Liver (tissue), 9 donors: ENCODE measurements around the gene COL17A1. TPM values are rescaled to one million over a fixed set of nuclear protein-coding genes. Genes with fewer than 3 reads are reported as not detected.

Experiments used
- DNase-seq: peaks from one replicate; pipeline ENCODE4 v3.0.0-alpha.2; 2017; ENCODE audit warnings: low spot score
- H3K27ac ChIP-seq, 2 donors: one replicate each; pipeline ENCODE4 v1.7.0; 2013; ENCODE audit warnings: inconsistent platforms in 2 of 2, low read length in 2 of 2, control low read depth in 1 of 2, low read depth in 1 of 2, mild to moderate bottlenecking in 1 of 2
- H3K27me3 ChIP-seq, 4 donors: one replicate each; pipeline versions ENCODE4 v1.6.1 to v1.7.0; 2013; ENCODE audit warnings: low read length in 3 of 4, inconsistent platforms in 1 of 4, mild to moderate bottlenecking in 1 of 4, moderate library complexity in 1 of 4; ENCODE audit not compliant: control insufficient read depth in 4 of 4, insufficient read depth in 4 of 4
- H3K36me3 ChIP-seq, 4 donors: one replicate each; pipeline versions ENCODE4 v1.6.1 to v1.7.0; 2013; ENCODE audit warnings: low read length in 3 of 4, mild to moderate bottlenecking in 3 of 4, low read depth in 1 of 4, moderate library complexity in 1 of 4; ENCODE audit not compliant: control insufficient read depth in 4 of 4, insufficient read depth in 3 of 4
- H3K4me1 ChIP-seq, 4 donors: one replicate each; pipeline versions ENCODE4 v1.6.1 to v1.7.0; 2013; ENCODE audit warnings: low read length in 3 of 4, mild to moderate bottlenecking in 3 of 4, moderate library complexity in 1 of 4; ENCODE audit not compliant: control insufficient read depth in 4 of 4, insufficient read depth in 4 of 4
- H3K4me3 ChIP-seq, 3 donors: one replicate each; pipeline versions ENCODE4 v1.6.1 to v1.7.0; 2013; ENCODE audit warnings: low read length in 3 of 3, control low read depth in 1 of 3, low read depth in 1 of 3, mild to moderate bottlenecking in 1 of 3
- H3K9ac ChIP-seq, 2 donors: one replicate each; pipeline ENCODE4 v1.7.0; 2013; ENCODE audit warnings: low read length in 2 of 2, mild to moderate bottlenecking in 2 of 2, moderate library complexity in 2 of 2, control low read depth in 1 of 2, low read depth in 1 of 2
- H3K9me3 ChIP-seq, 4 donors: one replicate each; pipeline versions ENCODE4 v1.6.1 to v1.7.0; 2013; ENCODE audit warnings: low read length in 3 of 4; ENCODE audit not compliant: control insufficient read depth in 4 of 4
- EGR1 ChIP-seq, 2 donors: IDR thresholded peaks; 2 replicates each; pipeline ENCODE4 v1.6.1; 2016 to 2018; ENCODE audit warnings: antibody characterized with exemption in 2 of 2, low read depth in 2 of 2
- FOXA1 ChIP-seq: IDR thresholded peaks from 2 replicates; pipeline ENCODE4 v1.6.1; 2016; ENCODE audit warnings: antibody characterized with exemption
- FOXA2 ChIP-seq: IDR thresholded peaks from 2 replicates; pipeline ENCODE4 v1.6.1; 2016; ENCODE audit warnings: antibody characterized with exemption
- GABPA ChIP-seq, 2 donors: IDR thresholded peaks in 1 of 2; conservative IDR thresholded peaks in 1 of 2; 2 replicates each; pipeline ENCODE4 v1.6.1; 2016; ENCODE audit warnings: antibody characterized with exemption in 2 of 2, mild to moderate bottlenecking in 1 of 2, moderate library complexity in 1 of 2
- HNF4A ChIP-seq, 2 donors: conservative IDR thresholded peaks; 2 replicates each; pipeline ENCODE4 v1.6.1; 2016; ENCODE audit warnings: antibody characterized with exemption in 2 of 2, mild to moderate bottlenecking in 2 of 2
- HNF4G ChIP-seq: IDR thresholded peaks from 2 replicates; pipeline ENCODE4 v1.6.1; 2016; ENCODE audit warnings: antibody characterized with exemption
- JUND ChIP-seq, 2 donors: IDR thresholded peaks; 2 replicates each; pipeline ENCODE4 v1.6.1; 2016; ENCODE audit warnings: antibody characterized with exemption in 2 of 2
- RXRA ChIP-seq, 2 donors: IDR thresholded peaks; 2 replicates each; pipeline ENCODE4 v1.6.1; 2017 to 2018; ENCODE audit warnings: antibody characterized with exemption in 2 of 2, mild to moderate bottlenecking in 1 of 2
- YY1 ChIP-seq: IDR thresholded peaks from 2 replicates; pipeline ENCODE4 v1.6.1; 2016; ENCODE audit warnings: antibody characterized with exemption, mild to moderate bottlenecking
- WGBS: extraction: QIAGEN DNeasy Blood & Tissue Kit; methylation state at CpG from one replicate; pipeline ENCODE4 v1.1.7; 2013; 5-methylcytosine and 5-hydroxymethylcytosine counted together
- polyA plus RNA-seq, 2 donors: library from polyadenylated mRNA; stranded (reverse) in 1 of 2; unstranded in 1 of 2; fragments of 200-250 nt in 1 of 2; fragments of >200 nt in 1 of 2; fragmentation: Nextera tagmentation in 1 of 2; extraction: Ambion mirVana in 1 of 2; gene quantifications; one replicate each; pipeline versions ENCODE4 v1.2.1 to v1.2.3, GENCODE V29; 2013 to 2015
- total RNA-seq, 2 donors: library from RNA; depleted of rRNA; stranded (reverse); fragments of >200 nt; gene quantifications; one replicate each; pipeline ENCODE4 v1.2.3, GENCODE V29; 2014
- TF ChIP-seq, protein P1 (sequence below): IDR thresholded peaks from 2 replicates; pipeline ENCODE4 v1.6.1; 2016; ENCODE audit warnings: antibody characterized with exemption, mild to moderate bottlenecking
- TF ChIP-seq, protein P2 (sequence below): fragments of 150-350 bp; IDR thresholded peaks from 2 replicates; pipeline ENCODE4 v1.5.1; 2017; ENCODE audit warnings: improper control_type of control experiment, low read depth, low read length; ENCODE audit not compliant: missing input control
- TF ChIP-seq, protein P3 (sequence below): IDR thresholded peaks from 2 replicates; pipeline ENCODE4 v1.6.1; 2016; ENCODE audit warnings: antibody characterized with exemption
- TF ChIP-seq, protein P4 (sequence below): IDR thresholded peaks from 2 replicates; pipeline ENCODE4 v1.6.1; 2016; ENCODE audit warnings: antibody characterized with exemption
- donor health status: healthy.
- donor health status: healthy.
- donor health status: healthy.
- donor health status: healthy.
- donor health status: healthy.

The COL17A1 gene
- total and polyA plus RNA-seq, 4 donors = 0.05 to 1.7 TPM; not detected in 2

DNA sequence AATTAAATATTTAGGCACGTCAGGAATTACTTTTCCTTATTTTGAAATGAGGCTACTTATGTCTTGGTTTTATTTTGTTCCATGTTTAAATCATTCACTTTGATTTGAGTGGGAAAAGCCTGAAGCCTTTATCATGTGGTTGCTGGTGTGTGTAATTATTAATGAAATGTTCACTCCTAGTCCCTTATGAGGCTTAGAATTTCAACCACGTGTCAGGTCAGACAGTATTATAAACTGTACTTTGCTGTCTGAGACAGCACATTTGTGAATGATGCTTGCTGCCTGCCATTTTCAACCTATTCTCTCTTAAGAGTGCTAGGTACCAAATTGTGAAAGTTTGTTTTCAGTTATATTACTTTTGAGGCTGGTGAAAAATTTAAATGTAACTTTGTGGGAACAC, 58.9 kb downstream of the COL17A1 start:
- no peak for DNase-seq
- Histone ChIP-seq H3K36me3 (peaks cover 10 to 37% (median 23%) of the 10 kb centered on the region in 4 donors), H3K27me3 (no peaks in the 10 kb centered on the region), H3K27ac (no peak overlapping the region), H3K9ac (no peak overlapping the region), H3K9me3 (no peaks in the 10 kb centered on the region), H3K4me3 (no peak overlapping the region), H3K4me1 (peaks cover 0 to 2% (median 0%) of the 10 kb centered on the region in 4 donors)
- 55% methylated on average over 2 of the region's 2 CpGs for whole genome bisulfite sequencing
- TF ChIP-seq JUND (IDR thresholded peaks at IDR 0.05) (no peak), HNF4A (conservative IDR thresholded peaks at IDR 0.05) (peak in 1 of 2 donors; percentile 34)

DNA sequence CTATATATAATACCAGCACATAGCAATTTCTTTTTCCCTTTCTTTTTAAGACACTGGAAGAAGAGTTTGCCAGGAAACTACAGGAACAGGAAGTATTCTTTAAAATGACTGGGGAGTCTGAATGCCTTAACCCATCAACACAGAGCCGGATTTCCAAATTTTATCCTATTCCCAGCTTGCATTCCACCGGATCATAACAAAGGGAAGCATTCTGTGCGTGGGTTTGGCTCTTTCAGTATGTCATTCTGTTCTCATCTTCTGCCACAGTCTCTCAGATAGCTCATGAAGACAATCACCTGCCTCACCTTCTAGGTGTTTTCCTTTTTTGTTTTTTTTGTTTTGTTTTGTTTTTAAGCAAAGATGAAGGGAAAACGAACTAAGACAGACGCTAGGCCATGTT, 60.2 kb downstream of the COL17A1 start:
- Histone ChIP-seq H3K27me3 (no peaks in the 10 kb centered on the region), H3K4me3 (no peak overlapping the region), H3K9me3 (no peaks in the 10 kb centered on the region), H3K4me1 (peaks cover 0 to 2% (median 0%) of the 10 kb centered on the region in 4 donors), H3K9ac (no peak overlapping the region), H3K36me3 (peaks cover 10 to 37% (median 29%) of the 10 kb centered on the region in 4 donors), H3K27ac (no peak overlapping the region)
- TF ChIP-seq, protein P1, sequence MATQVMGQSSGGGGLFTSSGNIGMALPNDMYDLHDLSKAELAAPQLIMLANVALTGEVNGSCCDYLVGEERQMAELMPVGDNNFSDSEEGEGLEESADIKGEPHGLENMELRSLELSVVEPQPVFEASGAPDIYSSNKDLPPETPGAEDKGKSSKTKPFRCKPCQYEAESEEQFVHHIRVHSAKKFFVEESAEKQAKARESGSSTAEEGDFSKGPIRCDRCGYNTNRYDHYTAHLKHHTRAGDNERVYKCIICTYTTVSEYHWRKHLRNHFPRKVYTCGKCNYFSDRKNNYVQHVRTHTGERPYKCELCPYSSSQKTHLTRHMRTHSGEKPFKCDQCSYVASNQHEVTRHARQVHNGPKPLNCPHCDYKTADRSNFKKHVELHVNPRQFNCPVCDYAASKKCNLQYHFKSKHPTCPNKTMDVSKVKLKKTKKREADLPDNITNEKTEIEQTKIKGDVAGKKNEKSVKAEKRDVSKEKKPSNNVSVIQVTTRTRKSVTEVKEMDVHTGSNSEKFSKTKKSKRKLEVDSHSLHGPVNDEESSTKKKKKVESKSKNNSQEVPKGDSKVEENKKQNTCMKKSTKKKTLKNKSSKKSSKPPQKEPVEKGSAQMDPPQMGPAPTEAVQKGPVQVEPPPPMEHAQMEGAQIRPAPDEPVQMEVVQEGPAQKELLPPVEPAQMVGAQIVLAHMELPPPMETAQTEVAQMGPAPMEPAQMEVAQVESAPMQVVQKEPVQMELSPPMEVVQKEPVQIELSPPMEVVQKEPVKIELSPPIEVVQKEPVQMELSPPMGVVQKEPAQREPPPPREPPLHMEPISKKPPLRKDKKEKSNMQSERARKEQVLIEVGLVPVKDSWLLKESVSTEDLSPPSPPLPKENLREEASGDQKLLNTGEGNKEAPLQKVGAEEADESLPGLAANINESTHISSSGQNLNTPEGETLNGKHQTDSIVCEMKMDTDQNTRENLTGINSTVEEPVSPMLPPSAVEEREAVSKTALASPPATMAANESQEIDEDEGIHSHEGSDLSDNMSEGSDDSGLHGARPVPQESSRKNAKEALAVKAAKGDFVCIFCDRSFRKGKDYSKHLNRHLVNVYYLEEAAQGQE = no peak
- TF ChIP-seq YY1 (no peak), FOXA1 (no peak), HNF4G (no peak), GABPA (IDR thresholded peaks at IDR 0.05 in 1 of 2, conservative IDR thresholded peaks at IDR 0.05 in 1 of 2) (no peak), RXRA (IDR thresholded peaks at IDR 0.05) (no peak), JUND (IDR thresholded peaks at IDR 0.05) (no peak), FOXA2 (no peak), HNF4A (conservative IDR thresholded peaks at IDR 0.05) (no peak), EGR1 (IDR thresholded peaks at IDR 0.05; ENCODE audit: low read depth in 2 of 2) (no peak)
- TF ChIP-seq, protein P2, sequence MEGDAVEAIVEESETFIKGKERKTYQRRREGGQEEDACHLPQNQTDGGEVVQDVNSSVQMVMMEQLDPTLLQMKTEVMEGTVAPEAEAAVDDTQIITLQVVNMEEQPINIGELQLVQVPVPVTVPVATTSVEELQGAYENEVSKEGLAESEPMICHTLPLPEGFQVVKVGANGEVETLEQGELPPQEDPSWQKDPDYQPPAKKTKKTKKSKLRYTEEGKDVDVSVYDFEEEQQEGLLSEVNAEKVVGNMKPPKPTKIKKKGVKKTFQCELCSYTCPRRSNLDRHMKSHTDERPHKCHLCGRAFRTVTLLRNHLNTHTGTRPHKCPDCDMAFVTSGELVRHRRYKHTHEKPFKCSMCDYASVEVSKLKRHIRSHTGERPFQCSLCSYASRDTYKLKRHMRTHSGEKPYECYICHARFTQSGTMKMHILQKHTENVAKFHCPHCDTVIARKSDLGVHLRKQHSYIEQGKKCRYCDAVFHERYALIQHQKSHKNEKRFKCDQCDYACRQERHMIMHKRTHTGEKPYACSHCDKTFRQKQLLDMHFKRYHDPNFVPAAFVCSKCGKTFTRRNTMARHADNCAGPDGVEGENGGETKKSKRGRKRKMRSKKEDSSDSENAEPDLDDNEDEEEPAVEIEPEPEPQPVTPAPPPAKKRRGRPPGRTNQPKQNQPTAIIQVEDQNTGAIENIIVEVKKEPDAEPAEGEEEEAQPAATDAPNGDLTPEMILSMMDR = no peak
- TF ChIP-seq, protein P3, sequence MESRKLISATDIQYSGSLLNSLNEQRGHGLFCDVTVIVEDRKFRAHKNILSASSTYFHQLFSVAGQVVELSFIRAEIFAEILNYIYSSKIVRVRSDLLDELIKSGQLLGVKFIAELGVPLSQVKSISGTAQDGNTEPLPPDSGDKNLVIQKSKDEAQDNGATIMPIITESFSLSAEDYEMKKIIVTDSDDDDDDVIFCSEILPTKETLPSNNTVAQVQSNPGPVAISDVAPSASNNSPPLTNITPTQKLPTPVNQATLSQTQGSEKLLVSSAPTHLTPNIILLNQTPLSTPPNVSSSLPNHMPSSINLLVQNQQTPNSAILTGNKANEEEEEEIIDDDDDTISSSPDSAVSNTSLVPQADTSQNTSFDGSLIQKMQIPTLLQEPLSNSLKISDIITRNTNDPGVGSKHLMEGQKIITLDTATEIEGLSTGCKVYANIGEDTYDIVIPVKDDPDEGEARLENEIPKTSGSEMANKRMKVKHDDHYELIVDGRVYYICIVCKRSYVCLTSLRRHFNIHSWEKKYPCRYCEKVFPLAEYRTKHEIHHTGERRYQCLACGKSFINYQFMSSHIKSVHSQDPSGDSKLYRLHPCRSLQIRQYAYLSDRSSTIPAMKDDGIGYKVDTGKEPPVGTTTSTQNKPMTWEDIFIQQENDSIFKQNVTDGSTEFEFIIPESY = no peak
- TF ChIP-seq, protein P4, sequence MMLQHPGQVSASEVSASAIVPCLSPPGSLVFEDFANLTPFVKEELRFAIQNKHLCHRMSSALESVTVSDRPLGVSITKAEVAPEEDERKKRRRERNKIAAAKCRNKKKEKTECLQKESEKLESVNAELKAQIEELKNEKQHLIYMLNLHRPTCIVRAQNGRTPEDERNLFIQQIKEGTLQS = no peak
- 84% methylated on average over 5 of the region's 5 CpGs for WGBS
- DNase-seq = no peak
